PFSK-1 (cell line): ENCODE measurements around the gene RET.

ENCODE experiments used
- FOXP2 ChIP-seq: optimal IDR thresholded peaks from 2 replicates; pipeline ENCODE3; 2011; ENCODE audit warnings: borderline replicate concordance, control low read depth, inconsistent platforms; ENCODE audit not compliant: insufficient read depth; ENCODE audit errors: extremely low read length, extremely low read depth
- POLR2AphosphoS5 ChIP-seq: IDR thresholded peaks from 2 replicates; pipeline ENCODE4 v1.6.1; 2012; ENCODE audit warnings: low read depth, mild to moderate bottlenecking, control low read depth, low read length, moderate library complexity
- SIN3A ChIP-seq: IDR thresholded peaks from 2 replicates; pipeline ENCODE4 v1.6.1; 2012; ENCODE audit warnings: mild to moderate bottlenecking, low read length, moderate library complexity, borderline replicate concordance; ENCODE audit not compliant: insufficient read depth
- TAF1 ChIP-seq: IDR thresholded peaks from 2 replicates; pipeline ENCODE4 v1.6.1; 2012; ENCODE audit warnings: low read length, control low read depth, borderline replicate concordance; ENCODE audit not compliant: insufficient read depth
- TF ChIP-seq, protein P1 (sequence below), 2 experiments: IDR thresholded peaks; 2 replicates each; pipeline versions ENCODE4 v1.6.1 to v1.8.0; 2011 to 2012; ENCODE audit warnings: low read depth in 2 of 2, low read length in 2 of 2, control low read depth in 1 of 2, inconsistent platforms in 1 of 2, mild to moderate bottlenecking in 1 of 2, moderate library complexity in 1 of 2; ENCODE audit not compliant: insufficient read depth in 1 of 2

Gene RET

DNA sequence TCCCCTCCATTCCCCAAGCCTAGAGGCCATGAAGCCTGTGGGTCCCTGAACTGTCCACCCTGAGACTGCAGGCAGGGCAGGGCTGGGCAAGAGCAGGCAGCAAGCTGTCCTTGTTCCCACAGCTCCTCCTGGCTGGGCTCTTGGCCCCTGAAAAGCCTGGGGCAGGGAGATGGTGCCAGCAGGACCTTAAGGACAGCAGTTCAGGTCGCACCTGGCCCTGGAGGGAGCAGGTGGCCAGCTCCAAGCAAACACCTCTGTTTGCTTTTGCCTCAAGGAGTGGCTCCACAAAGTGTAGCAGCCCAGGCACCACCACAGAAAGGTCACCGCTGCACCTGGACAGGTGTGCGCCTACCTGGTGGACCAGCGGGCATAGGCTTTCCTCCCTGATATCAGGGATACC is 5.2 kb downstream of the RET start:
- TF ChIP-seq SIN3A (no peak), TAF1 (no peak), POLR2AphosphoS5 (no peak), FOXP2 (no peak)
- TF ChIP-seq, protein P1, sequence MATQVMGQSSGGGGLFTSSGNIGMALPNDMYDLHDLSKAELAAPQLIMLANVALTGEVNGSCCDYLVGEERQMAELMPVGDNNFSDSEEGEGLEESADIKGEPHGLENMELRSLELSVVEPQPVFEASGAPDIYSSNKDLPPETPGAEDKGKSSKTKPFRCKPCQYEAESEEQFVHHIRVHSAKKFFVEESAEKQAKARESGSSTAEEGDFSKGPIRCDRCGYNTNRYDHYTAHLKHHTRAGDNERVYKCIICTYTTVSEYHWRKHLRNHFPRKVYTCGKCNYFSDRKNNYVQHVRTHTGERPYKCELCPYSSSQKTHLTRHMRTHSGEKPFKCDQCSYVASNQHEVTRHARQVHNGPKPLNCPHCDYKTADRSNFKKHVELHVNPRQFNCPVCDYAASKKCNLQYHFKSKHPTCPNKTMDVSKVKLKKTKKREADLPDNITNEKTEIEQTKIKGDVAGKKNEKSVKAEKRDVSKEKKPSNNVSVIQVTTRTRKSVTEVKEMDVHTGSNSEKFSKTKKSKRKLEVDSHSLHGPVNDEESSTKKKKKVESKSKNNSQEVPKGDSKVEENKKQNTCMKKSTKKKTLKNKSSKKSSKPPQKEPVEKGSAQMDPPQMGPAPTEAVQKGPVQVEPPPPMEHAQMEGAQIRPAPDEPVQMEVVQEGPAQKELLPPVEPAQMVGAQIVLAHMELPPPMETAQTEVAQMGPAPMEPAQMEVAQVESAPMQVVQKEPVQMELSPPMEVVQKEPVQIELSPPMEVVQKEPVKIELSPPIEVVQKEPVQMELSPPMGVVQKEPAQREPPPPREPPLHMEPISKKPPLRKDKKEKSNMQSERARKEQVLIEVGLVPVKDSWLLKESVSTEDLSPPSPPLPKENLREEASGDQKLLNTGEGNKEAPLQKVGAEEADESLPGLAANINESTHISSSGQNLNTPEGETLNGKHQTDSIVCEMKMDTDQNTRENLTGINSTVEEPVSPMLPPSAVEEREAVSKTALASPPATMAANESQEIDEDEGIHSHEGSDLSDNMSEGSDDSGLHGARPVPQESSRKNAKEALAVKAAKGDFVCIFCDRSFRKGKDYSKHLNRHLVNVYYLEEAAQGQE (IDR thresholded peaks at IDR 0.05; ENCODE audit: insufficient read depth in 1 of 2, low read depth in 2 of 2, low read length in 2 of 2), result no peak

DNA sequence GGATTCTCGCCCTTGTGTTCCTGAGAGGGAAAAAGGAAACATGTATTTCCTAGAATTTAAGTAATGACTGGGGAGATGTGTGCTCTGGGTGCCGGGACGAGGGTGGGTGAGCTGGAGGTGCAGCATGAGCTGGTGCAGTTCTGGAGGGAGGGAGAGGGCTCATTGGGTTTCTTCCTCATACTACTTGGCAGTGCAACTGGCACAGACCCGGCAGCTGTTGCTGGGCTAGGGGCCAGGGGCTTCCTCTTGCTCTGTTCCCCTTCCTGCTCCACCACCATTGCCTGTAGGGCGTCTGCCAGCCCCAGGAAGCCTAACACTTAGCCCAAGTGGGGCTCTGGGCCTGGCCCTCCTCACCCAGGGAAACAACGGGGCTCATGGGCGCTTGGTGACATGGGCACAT is 5.9 kb downstream of the RET start:
- TF ChIP-seq TAF1, result no peak
- no peak for TF ChIP-seq FOXP2
- TF ChIP-seq POLR2AphosphoS5, result no peak
- TF ChIP-seq, protein P1 (IDR thresholded peaks at IDR 0.05; ENCODE audit: insufficient read depth in 1 of 2, low read depth in 2 of 2, low read length in 2 of 2), result no peak
- TF ChIP-seq SIN3A, result no peak

DNA sequence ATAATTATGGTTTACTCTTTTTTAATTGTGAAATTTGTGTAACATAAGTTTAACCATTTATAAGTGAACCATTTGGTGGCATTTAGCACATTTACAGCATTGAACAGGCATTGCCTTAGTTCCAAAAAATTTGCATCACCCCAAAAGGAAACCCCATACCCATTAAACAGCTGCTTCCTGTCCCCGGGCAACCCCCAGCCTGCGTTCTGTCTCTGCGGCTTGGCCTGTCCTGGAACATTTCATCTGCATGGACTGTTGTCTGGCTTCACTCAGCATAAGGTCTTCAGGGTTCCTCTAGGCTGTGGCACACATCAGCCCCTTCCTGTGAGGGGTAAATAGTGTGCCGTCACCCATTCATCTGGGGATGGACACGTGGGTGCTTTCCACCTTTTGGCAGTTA is 6.9 kb downstream of the RET start:
- no peak for TF ChIP-seq POLR2AphosphoS5
- no peak for TF ChIP-seq FOXP2
- no peak for TF ChIP-seq TAF1
- TF ChIP-seq, protein P1 (IDR thresholded peaks at IDR 0.05; ENCODE audit: insufficient read depth in 1 of 2, low read depth in 2 of 2, low read length in 2 of 2), result no peak
- no peak for TF ChIP-seq SIN3A

DNA sequence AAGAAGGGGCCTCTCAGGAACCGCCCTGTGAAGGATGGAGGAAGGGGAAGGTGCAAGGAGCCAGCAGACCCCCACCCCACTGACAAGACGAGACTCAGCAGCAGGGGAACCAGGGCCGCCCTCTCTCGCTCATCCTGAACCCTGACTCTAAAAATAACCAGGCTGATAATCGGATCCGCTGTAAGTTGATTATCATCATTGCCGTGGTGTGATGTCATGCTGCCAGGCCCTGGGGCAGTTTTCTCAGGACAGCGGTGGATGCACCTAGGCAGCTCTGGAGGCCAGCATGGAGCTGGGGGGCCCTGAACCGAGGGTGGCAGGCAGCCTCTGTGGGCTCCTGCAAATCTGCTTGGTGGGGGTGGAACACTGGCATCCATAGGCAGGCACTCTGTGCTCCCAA is 7.9 kb downstream of the RET start:
- TF ChIP-seq SIN3A (no peak), TAF1 (no peak), FOXP2 (no peak), POLR2AphosphoS5 (no peak)
- TF ChIP-seq, protein P1 (IDR thresholded peaks at IDR 0.05; ENCODE audit: insufficient read depth in 1 of 2, low read depth in 2 of 2, low read length in 2 of 2), result no peak

DNA sequence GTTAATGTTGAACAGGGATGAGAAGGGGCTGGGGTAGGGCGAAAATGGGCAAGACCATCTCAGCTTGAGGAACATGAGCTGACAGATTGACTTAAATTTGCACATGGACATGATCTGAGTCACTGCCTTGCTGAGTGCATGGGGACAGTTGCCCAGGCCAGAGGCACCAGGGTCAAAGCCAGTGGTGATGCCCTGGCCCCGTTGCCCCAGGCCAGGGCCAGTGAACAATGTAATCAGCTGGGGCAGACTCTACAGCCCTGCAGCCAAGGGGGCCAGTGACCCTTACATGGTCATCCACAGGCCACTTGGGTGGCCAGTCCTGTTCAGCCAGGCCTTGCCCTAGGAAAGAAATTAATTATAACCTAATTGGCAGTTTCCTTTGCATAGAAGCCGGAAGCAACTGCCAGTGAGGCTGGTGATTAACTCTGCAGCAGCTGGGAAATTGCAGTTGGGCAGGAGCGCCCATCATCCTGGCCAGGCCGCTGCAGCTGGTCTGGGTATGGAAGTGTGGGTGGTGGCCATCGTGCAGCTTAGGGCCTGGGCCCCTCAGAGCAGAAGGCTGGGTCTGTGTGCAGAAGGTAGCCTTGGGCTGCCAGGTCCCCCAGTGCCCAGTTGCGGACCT is 9.6 kb downstream of the RET start:
- TF ChIP-seq SIN3A, result no peak
- no peak for TF ChIP-seq POLR2AphosphoS5
- TF ChIP-seq, protein P1 (IDR thresholded peaks at IDR 0.05; ENCODE audit: insufficient read depth in 1 of 2, low read depth in 2 of 2, low read length in 2 of 2), result no peak
- TF ChIP-seq FOXP2, result no peak
- no peak for TF ChIP-seq TAF1
